SH-SY5Y (cell line): ENCODE results near the gene MKX.

Experiments
- GATA2 ChIP-seq: IDR thresholded peaks from 2 replicates; pipeline ENCODE4 v1.6.1; 2011; ENCODE audit warnings: mild to moderate bottlenecking, low read depth, low read length
- GATA3 ChIP-seq: IDR thresholded peaks from 2 replicates; pipeline ENCODE4 v1.6.1; 2011; ENCODE audit warnings: low read depth, mild to moderate bottlenecking, low read length, moderate library complexity

DNA sequence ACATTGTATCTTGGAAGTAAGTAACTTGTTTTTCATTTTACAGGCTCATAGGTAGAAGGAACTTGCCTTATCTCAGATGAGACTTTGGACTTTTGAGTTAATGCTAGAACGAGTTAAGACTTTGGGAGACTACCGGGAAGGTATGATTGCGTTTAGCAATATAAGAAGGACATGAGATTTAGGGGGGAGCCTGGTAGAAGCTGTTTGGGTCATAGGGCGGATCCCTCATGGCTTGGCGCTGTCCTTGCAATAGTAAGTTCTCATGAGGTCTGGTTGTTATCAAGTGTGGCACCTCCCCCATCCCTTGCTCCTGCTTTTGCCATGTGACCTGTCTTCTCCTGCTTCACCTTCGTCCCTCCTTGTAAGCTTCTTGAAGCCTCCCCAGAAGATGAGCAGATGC lies 110.3 kb downstream of the MKX start:
- TF ChIP-seq GATA2, result no peak
- TF ChIP-seq GATA3, result no peak
